Mucosa of gallbladder (tissue), 1 donor: ENCODE data around the gene RBM6. TPM values are rescaled to one million over a fixed set of nuclear protein-coding genes. Genes with fewer than 3 reads are reported as not detected.

Experiments
- DNase-seq: peaks from one replicate; pipeline ENCODE4 v3.0.0-alpha.2; 2020; ENCODE audit warnings: low spot score
- total RNA-seq: library from RNA; stranded (reverse); gene quantifications from one replicate; pipeline ENCODE4 v1.2.1, GENCODE V29; 2021
- donor health status: DM: no; HTN: no; CAD: no.

Gene RBM6
- total RNA-seq, 1 donor from 2014 or later = 89.2 TPM

DNA sequence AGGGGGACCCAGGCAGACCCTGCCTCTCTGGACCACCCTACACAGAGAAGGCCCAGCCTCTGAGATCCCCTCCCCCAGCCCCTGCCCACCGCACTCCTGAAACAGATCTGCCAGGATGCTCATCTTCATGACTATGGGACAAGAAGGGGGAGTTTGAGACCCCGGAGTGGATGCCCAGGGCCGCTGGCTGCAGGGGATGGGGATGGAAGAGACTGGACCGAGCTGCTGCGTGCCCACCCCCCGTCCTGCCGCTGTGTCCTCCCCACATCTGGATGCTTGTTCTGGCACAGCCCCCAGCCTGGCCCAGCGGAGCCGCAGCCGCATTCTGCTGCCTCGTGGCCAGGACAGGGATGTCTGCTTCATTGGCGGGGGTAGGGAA is 184.8 kb downstream of the RBM6 start:
- no peak for DNase-seq

DNA sequence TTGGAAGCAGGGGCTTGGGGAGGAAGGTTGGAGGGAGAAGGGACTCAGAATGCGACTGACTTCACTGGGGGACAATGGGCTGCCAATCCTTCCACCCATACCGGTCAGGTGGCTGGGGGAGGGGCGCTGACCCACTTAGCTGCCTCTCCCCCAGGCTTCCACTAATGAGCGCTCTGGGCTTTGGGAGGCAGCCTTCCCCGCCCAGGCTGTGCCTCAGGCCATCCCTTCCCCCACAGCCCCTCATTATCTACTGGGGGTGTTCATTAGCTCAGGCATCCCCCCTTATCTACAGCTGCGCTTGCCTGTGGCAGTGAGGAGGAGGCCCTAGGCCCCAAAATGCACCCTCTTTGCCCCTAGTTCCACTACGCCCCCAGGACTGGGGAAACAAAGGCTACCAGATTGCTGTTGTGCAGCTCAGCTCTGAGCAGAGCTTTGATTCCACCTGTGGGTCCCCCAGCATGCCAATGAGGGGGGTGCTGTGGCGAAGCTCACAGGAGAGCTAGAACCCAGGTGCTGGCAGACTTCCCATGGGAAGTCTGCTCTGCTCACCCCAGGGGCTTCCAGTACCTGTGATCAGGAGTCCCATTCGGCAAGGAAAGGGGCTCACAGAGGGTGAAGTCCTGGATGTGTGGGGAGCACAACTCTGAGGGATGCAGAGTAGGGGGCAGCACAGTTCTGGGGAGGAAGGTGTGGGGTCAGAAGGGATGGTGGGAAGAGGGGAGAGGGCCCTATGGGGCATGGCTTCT is 185.8 kb downstream of the RBM6 start:
- no peak for DNase-seq

DNA sequence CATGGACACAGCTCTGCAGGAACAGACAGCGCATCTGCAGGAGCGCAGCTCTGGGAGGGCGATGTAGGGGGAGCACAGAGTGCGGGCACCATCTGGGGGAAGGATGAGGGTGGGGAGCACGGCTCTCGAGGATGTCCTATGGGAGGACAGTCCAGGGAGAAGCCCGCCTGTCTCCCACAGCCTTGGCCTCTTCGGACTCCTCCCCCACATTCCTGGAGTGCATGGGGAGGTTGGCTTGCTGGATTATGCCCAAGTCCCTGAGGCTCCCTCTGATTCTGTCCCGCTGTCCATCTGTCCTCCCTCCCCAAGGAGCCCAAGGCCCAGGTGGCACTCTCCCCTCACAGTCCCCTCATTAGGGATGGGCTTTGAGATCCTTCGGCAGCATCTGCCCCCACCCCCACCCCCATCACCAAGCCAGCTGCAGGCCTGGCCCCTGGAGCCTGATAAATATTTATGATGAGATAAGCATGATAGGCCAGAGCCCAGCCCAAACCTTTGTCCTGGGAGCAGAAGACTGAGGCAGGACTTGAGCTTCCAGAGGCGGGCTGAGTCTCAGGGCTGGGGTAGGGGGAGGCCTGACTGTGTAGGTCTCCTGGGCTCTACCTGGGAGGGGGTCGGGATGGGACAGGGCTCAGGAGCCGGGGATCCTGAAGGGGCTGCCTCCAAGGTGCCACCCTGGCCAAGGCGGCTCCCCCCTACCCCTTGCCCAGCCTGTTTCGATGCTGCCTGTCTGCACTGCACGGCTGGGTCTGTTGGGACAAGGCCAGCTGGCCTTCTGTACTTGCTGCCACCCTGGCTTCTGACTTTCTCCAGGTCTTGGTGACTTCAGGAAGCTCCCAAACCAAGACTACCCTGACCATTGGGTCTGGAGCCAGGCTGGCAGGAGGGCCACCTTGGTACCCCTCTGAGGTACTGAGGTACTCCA is 186.6 kb downstream of the RBM6 start:
- DNase-seq = no peak

Other genes with a start within 250 kb of the RBM6 start
- 0.43 TPM for gene AMIGO3, start 220.5 kb upstream of the RBM6 start, total RNA-seq
- 51.9 TPM for gene GMPPB, start 216.2 kb upstream of the RBM6 start, total RNA-seq
- gene IP6K1, start 153.6 kb upstream of the RBM6 start, total RNA-seq = 46.1 TPM
- 0.09 TPM for gene CDHR4, start 140.3 kb upstream of the RBM6 start, total RNA-seq
- gene INKA1, start 136.9 kb upstream of the RBM6 start, total RNA-seq = 4.4 TPM
- gene UBA7, start 126.2 kb upstream of the RBM6 start, total RNA-seq = 122 TPM
- 2.4 TPM for gene TRAIP, start 83.6 kb upstream of the RBM6 start, total RNA-seq
- 0.09 TPM for gene CAMKV, start 70.2 kb upstream of the RBM6 start, total RNA-seq
- gene MST1R, start 36.3 kb upstream of the RBM6 start, total RNA-seq = 131 TPM
- 9.7 TPM for gene MON1A, start 10.3 kb upstream of the RBM6 start, total RNA-seq
- 132 TPM for gene RBM5, start 148.8 kb downstream of the RBM6 start, total RNA-seq
- gene SEMA3F, start 215.2 kb downstream of the RBM6 start, total RNA-seq = 34.1 TPM